GM19372 (cell line): ENCODE results near the gene ALOX5AP.

ENCODE experiments used
- ATAC-seq: cut with Tn5 transposase; IDR thresholded peaks from one replicate; pipeline ENCODE4 v1.9.1; 2021; ENCODE audit warnings: mild to moderate bottlenecking, low read depth, moderate library complexity; ENCODE audit not compliant: unreplicated experiment

ALOX5AP gene

DNA sequence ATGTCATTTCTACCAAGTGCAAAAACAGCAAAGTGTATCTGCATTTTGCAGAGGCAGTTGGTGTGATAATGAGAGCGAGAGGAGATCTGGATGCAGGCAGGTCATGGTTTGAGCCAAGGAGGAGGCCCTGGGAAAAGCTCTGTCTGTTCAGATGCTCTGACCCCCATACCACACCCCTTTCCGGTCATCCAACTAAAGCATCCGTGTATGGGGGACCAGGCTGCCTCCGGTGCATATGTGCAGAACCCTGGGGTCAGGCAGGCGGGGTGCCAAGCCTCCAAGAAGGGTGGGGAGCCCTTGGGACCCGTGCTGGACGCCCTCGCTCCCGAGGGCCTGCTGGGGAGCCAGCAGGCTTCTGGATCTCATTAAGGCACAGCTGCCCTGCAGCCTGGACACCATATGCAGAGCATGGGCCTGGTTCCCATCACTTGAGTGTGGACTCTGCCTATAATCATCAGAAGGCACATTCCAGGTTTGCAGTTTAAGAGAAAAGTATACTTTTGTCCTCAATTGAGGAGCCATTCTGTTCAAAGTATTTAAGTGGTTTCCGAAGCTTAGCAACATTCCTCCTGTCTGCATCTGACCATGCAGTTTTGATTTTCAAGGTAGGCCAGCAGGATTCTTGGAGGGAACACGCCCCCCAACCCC lies 56.1 kb downstream of the ALOX5AP start:
- no peak for ATAC-seq

DNA sequence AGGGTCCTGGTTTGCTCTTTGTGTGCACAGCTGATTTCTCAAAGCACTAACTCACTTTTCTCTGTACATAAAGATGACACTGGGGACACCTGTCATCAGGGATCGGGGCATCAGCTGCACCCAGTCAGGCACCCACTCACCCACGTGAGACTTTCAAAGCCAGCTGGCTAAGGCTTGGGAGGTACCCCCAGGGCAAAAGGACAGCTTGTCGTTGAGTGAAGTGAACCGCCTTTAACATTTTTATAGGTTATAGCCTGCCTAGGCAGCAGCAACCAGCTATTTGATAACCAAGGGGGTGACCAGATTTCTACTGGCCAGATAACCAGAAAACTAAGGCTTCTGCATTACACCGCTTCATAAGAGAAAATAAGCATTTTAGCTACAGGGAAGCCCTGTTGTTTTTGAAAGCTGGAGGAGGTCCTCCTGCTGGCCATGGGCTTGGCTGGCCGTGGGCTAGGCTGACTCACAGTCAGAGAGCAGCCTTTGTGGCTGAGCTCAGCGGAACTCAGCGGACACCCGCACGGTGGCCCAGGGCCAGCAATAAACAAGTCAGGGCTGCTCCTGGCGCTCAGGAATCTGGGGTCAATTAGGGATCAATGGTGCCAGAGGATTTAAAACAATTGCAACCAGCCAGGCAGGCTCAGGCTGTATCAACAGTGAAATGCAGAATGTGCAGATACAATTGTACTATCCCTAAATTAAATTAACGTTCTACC lies 57.1 kb downstream of the ALOX5AP start:
- ATAC-seq, result no peak

DNA sequence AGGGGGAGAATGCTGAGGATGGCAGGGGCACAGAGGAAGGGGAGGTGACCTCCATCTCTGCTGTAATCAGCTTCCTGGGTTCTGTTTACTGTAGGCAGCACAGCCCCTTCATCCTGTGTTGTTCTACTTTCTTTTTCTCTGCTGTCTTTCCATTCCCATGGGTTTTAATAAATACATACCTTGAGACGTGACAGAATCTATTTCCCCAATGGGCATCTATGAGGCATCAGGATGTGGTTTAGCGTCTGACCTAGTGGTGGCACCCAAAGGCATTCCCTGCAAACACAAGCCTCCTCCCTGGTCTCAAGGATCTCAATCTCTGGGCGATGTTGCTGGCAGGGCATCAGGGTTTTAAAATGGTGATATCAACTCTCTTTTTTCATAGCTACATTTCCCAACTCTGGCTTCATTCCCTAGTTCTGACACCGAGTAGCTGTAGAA lies 60.8 kb downstream of the ALOX5AP start:
- no peak for ATAC-seq

DNA sequence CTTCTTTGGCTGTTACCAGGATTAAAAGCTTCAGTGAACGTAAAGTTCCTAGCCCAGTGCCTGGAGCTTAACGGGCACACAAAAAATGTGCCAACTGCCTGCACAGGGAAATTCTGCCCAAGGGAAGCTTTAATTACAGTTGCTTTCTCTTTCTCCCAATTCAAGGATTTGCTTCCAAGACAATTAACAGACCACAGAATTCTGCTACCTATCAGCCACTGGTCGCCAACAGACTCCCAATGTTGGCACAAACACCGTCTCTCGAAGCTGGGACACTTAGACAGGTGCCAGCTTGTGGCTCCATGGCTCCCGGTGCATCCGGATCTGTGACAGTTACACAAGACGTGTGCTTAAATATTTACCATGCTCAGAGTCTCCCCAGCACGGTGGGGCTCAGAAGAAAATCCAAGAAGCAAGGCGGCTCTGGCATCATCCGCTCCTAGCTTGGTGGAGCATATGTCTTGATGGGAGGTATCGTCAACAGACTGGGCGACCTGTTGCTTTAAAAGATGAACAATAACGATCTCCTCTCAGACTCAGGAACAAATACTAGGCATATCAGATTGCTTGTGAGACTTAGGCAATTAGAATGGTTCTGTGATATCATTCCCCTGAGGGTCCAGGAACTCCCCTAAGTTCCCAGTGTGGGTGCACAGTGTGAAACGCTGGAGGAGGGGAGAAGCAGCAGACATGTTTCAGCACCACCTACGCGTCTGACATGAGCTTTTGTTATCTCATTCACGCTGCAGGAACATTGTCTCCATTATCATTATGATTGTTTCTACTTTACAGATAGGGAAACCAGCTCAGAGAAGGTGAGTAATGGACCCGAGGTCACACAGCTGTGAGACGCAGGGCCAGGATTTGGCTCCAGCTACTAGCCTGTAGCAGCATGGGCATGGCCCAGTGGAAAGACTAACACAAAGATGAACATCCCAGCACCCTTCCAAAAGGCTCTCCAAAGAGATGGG lies 61.6 kb downstream of the ALOX5AP start:
- ATAC-seq, result no peak

DNA sequence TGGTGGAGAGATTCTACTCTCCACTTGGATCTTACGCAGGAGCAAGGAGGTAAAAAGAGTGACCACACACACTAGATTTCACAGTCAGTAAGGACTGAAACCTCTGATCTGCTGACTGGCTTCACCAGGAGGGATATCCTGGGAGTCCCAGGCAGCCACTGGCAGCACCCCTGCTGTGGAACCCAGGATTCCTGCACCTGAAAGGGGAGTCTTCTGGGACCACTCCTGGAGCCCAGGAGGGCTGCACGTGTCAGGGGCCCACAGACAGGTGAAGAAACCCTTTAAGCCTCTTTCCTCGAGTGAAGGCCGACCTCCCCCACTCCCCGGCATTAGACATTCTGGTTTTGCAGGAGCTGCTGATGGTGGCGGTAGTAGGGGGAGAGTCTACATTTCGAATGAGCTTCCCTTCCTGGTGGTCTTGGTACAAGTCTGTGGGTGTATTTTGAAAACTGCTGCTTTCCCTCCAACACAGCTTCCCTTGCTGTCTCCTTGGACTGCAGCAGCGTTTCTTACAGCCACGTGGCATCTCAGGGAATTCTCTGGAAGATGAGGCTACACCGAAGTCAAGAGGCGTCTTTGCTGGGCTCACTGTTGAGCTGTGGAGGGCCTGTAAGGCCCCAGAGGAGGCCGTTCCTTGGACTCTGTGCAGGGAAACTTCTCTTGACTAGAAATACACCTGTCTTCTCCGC lies 62.6 kb downstream of the ALOX5AP start:
- no peak for ATAC-seq

DNA sequence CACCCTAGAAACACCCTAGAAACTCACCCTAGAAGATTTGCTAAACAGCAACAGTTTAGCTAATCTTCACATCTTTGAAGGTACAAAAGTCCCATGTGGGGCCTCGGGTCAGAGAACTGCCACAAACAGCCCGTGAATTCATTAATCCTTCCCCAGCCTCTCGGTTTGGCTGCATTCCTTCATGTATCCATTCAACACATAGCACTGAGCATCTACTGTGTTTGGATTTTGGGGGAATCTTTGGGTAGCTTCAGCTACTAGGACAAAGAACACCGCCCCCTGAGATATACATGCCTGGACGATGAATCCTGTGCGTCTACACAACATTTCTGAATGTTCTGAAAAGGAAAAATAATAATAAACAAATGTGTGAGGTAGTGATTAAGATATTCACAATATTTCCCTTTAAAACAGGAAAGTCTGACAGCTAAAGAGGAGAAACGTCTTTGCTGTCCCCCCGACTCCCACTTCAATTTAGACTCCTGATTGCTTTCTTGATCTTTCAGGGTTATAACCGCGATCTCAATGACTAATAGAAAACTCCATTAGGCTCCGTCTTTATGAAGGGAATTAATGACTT lies 63.5 kb downstream of the ALOX5AP start:
- no peak for ATAC-seq

DNA sequence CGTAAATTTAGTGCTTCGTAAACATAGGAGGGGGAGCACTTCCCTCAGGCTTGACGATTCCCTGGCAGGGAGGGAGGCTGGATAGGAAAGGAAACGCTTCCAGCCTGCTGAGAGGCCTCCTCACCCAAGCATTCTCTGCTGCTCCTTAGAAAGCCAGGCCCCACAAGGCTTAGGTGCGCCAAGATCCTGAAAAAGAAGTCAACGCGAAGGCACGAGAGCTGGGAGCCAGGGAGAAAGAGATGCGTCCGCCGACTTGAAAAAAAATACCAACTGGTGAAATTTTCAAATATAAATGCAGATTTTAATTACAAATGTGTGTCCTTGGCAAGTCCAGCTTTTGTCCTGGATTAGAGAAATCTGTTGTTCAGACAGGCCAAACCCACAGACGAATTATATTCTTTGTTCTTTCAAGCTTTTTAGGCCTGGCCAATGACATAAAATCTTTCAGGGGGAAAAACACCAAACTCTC lies 64.0 kb downstream of the ALOX5AP start:
- no peak for ATAC-seq

DNA sequence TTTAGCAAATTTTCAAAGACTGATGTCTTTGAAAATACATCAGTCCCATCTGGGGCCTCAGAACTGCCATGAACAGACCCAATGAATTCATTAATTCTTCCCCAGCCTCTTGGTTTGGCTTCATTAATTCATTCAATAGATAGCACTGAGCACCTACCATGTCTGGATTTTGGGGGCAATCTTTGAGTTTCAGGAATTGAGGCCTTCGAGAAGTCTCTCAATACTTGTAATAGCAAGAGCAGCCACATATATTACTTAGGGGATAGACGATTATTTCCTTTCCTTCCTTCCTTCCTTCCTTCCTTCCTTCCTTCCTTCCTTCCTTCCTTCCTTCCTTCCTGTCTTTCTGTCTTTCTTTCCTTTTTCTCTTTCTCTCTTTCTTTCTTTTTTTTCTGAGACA lies 64.8 kb downstream of the ALOX5AP start:
- ATAC-seq, result no peak

DNA sequence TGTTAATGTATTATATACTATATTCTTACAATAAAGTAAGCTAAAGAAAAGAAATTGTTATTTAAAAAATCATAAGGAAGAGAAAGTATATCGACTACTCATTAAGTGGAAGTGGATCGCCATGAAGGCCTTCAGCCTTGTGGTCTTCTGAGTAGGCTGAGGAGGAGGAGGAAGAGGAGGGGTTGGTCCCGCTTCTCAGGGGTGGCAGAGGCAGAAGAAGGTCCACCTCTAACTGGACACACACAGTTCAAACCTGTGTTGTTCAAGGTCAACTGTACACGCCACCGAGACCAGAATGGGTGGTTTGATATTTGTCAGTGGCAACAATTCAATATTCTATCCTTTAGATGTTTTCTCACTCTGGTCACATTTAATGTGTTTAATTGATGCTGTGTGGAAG lies 67.2 kb downstream of the ALOX5AP start:
- no peak for ATAC-seq

DNA sequence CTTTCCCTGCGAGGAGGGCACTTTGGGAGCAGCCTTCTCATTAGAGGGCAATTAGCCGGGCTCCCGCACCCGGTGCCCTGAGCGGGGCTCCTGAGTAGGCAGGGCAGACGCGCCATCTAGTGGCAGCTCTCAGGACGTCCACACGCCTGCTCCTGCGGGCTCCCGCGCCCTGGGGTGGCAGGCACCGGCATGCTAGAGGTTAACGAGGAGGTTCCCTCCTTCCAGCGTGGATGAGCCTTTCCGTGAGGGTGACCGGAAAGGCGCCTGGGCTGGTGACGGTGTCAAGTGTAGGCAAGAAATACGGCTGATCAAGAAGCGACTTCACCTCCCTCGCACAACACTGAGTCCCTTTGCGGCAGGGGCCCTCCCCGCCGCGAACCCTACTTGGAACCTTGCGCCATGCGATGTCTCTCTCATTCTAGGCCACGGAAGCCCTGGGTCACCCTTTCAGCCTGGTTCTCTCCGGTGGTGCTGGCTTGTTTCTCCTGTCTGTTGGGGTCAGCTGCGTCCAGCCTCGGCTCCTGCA lies 67.7 kb downstream of the ALOX5AP start:
- ATAC-seq, result peak; percentile 90

DNA sequence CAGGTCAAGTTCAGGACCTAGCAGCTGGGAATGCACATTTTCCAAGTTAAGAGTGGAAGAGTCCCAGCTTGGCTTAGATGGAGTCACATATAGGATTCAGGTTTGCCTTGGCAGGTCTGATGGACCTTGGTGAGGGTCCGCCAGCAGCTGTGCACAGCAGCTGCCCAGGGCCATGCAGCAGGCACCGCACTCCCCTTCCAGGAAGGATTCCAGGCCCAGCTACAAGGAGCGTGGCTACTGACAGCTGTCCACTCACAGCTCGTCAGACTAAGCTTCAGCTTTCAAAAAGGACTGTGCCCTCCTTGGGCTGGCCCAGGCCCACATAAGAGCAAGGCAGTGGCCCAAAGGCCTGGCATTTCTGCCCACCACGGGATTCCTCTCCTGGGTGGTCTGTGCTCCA lies 68.4 kb downstream of the ALOX5AP start:
- ATAC-seq, result no peak

DNA sequence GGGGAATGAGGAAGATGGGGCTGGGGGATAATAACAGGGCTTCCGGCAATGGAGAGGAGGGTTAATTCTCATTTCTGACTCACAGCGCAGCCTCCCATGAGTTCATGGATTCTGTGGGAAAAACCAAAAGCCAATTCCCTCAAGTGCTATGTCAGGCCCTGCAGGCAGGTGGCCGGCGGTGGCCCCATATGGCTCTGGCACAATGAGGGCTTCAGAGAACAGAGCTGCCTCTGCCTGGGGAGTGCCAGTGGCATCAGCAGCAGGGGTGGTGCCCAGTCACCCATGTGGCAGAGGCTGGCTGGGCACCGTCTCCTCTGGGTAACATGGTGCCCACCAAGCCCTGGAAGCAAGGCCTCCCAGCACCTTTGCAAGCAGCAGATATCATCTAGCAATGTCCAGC lies 69.1 kb downstream of the ALOX5AP start:
- no peak for ATAC-seq

DNA sequence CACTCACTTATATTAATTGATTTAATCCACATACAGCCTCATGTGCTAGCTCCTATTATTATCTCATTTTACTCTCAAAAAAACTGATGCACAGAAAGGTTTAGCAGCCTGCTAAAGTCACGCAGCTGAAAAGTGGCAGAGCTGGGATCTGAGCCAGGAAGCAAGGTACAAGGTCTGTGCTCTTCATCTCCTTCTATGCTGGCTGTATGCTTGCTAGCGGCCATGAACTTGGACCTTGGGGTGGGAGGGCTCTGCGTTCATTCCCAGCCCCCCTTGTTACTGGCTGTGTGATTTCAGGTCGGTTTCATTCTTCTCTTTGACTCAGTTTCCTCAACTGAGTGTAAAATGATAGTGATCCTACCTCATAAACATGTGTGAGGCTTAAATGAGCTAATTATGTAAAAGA lies 69.8 kb downstream of the ALOX5AP start:
- ATAC-seq, result no peak

DNA sequence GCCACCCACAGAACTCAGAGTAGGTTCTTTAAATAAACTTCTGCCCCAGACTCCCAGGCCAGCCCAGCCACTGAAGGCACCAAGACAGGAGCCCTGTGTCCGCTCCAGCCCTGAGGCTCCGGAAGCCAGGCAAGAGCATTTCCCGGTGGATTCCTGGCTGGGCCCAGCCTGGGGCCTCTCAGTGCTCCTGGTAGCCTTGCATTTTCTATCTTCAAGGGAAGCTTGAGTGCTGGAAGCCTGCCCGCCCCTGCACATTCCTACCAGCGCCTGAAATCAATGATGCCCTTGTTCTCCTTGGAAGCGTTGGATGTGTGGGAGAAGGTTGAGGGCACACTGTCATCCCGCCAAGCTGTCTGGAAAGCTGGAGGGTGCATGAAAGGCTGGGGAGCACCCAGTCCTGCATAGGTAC lies 70.3 kb downstream of the ALOX5AP start:
- ATAC-seq, result no peak

DNA sequence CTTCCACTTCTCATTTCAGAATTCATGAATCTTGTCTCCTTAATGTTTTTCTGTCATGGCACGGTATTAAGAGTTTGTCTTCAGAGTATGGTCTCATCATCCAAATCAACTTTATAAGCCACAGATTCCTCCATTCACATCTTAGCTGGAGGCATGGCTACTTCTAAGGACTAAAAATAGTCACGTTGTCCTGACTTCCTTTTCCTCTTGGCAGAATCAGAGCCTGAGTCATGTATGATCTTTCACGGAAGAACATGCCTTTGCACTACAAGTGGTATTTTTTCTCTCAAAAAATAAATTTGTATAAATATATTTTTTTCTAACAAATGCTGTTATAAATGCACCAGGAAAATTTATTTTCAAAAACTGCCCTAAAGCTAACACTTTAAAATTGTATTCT lies 71.4 kb downstream of the ALOX5AP start:
- ATAC-seq, result no peak

DNA sequence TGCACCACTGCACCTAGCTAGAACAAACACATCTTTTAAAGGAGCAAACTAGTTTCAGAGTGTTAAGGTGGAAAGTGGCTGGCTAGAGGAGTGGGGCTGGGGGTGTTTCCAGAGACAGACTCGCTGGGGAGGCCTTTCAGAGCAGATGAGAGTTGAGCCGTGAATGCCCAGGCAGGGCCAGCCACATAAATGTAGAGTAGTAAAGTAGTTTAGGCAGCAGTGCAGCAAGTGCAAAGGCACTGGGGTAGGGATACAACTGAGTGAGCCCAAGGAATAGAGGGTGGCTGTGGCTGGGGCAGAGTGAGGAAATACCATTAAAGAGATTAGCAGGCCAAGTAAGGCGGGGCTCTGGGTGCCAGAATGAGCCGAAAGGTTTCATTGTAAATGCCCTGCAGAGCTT lies 72.0 kb downstream of the ALOX5AP start:
- ATAC-seq, result no peak

DNA sequence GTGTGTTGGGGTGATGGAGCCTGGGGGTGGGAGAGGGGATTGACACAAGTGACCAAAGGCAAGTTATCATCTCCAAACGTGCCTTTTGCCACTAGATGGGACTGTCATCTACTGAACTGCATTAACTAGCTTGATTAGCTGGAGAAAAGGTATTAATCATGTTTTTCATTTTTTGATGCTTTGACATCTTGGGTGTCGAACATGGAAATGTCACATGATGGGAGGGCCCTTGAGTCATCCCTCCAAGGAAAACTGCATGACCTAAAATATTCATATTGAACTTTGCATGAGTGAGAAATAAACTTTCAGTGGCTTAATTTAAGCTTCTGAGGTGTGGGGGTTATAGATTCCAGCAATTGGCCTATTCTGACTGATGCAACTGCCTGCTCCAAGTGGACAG lies 73.3 kb downstream of the ALOX5AP start:
- no peak for ATAC-seq

DNA sequence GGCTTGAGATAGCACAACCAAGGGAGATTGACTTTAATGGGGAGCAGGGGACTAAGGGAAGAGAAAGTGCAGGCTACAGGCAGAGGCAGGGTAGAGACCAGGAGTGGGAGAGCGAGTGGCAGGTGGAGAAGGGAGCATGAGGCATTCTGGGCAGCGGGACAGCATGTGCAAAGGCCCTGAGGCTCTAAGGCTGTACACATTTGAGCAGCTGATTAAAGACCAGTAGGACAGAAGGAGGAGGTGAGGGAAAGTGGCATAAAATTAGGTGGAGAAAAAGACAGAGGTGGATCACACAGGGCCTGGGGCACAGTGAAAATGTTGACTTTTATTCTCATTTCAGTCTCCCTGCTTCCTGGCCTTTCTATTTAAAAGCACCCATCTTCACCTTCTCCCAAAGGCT lies 74.4 kb downstream of the ALOX5AP start:
- no peak for ATAC-seq

DNA sequence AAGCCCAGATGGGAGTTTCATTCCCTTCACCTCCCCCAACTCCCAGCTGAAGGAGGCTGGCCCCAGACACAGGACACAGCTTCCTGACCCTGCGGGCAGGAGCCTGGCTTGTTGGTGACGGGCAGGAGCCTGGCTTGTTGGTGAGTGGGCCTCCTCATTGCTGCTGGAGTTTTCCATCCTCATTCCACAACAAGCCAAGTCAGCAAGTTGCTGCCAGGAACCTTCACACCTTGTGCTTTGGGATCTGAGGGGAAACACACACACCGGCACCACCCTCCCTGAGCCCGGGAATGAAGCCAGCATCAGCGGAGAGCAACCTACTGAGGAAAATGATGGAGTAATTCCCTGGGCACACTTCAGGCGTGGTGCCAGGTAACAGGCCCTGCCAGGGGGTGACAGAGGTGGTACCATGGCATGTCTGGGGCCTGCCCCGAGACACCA lies 74.9 kb downstream of the ALOX5AP start:
- ATAC-seq, result no peak

DNA sequence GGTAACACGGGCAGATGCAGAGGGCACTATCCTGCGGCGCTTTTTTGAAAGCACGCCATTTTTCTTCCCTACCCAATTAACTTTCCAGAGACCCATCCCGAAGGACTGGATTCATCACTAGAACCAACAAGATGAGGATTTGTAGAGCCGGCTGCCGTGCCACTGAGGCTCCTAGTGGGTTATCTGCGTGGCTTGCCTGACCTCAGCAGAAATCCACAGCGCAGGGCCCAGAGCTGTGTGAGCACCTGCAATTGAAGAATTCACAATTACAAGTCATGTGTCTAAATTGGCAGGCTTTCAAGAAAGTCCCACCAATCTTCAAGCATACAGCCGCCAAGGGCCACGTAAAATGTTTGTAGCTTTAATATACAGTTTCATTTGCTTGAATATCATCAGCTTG lies 75.5 kb downstream of the ALOX5AP start:
- ATAC-seq, result no peak
